K562 (cell line): ENCODE data around the gene C11orf52.

ENCODE experiments used
- CHCHD3 ChIP-seq: fragments of 250-450 bp; sonication (Bioruptor Pico); IDR thresholded peaks from 2 replicates; pipeline ENCODE4 v2.1.2; 2022; ENCODE audit warnings: mild to moderate bottlenecking
- CREB1 ChIP-seq, 2 experiments: sonication (generic) in 1 of 2; formaldehyde crosslinking in 1 of 2; IDR thresholded peaks; 2 replicates each; pipeline versions ENCODE4 v1.6.1 to v1.8.0; 2012 to 2022; ENCODE audit warnings: inconsistent platforms in 1 of 2, mild to moderate bottlenecking in 1 of 2, missing genetic modification reagents in 1 of 2, moderate library complexity in 1 of 2
- ETV6 ChIP-seq, 3 experiments: fragments of 150-350 bp in 1 of 3; sonication (generic) in 1 of 3; formaldehyde crosslinking in 1 of 3; IDR thresholded peaks; 2 replicates each; pipeline versions ENCODE4 v1.6.1 to v1.8.0; 2014 to 2022; ENCODE audit warnings: borderline replicate concordance in 2 of 3, low read depth in 2 of 3, antibody characterized with exemption in 1 of 3, low read length in 1 of 3, mild to moderate bottlenecking in 1 of 3, missing genetic modification reagents in 1 of 3
- KDM1A ChIP-seq, 2 experiments: fragments of 450-650 bp; IDR thresholded peaks; 2 replicates each; pipeline ENCODE4 v1.6.1; 2016; ENCODE audit warnings: mild to moderate bottlenecking in 2 of 2
- KDM2B ChIP-seq: fragments of 250-450 bp; sonication (Bioruptor Pico); IDR thresholded peaks from 2 replicates; pipeline ENCODE4 v1.8.0; 2021; ENCODE audit warnings: mild to moderate bottlenecking, moderate library complexity
- MXI1 ChIP-seq: IDR thresholded peaks from 2 replicates; pipeline ENCODE4 v1.6.1; 2011; ENCODE audit warnings: low read depth, mild to moderate bottlenecking, improper control_type of control experiment, low read length
- PHF8 ChIP-seq: fragments of 200-600 bp; sonication (generic); IDR thresholded peaks from 2 replicates; pipeline ENCODE4 v1.6.1; 2012; ENCODE audit warnings: mixed run types, mild to moderate bottlenecking, inconsistent platforms, low read length, moderate library complexity, borderline replicate concordance
- TAF1 ChIP-seq: IDR thresholded peaks from 2 replicates; pipeline ENCODE4 v1.6.1; 2011; ENCODE audit warnings: mild to moderate bottlenecking, low read length, moderate library complexity; ENCODE audit not compliant: insufficient read depth, control insufficient read depth, severe bottlenecking; ENCODE audit errors: extremely low read depth
- TGIF2 ChIP-seq: sonication (generic); formaldehyde crosslinking; IDR thresholded peaks from 2 replicates; pipeline ENCODE4 v1.8.1; 2022; ENCODE audit warnings: mild to moderate bottlenecking, missing genetic modification reagents, moderate library complexity
- TOE1 ChIP-seq, 2 experiments: fragments of 450-650 bp in 1 of 2; sonication (generic) in 1 of 2; formaldehyde crosslinking in 1 of 2; IDR thresholded peaks; 2 replicates each; pipeline versions ENCODE4 v1.7.1 to v1.8.0; 2016 to 2022; ENCODE audit warnings: borderline replicate concordance in 2 of 2, mild to moderate bottlenecking in 2 of 2, antibody characterized with exemption in 1 of 2, inconsistent platforms in 1 of 2, low read depth in 1 of 2, missing genetic modification reagents in 1 of 2, moderate library complexity in 1 of 2
- ZFP30 ChIP-seq: fragments of 250-450 bp; sonication (Bioruptor Pico); IDR thresholded peaks from 2 replicates; pipeline ENCODE4 v1.8.0; 2022; ENCODE audit warnings: moderate library complexity, mild to moderate bottlenecking, inconsistent platforms, borderline replicate concordance
- ZNF232 ChIP-seq: sonication (generic); formaldehyde crosslinking; IDR thresholded peaks from 2 replicates; pipeline ENCODE4 v1.8.0; 2022; ENCODE audit warnings: mild to moderate bottlenecking, missing genetic modification reagents
- TF ChIP-seq, protein P1 (sequence below), 3 experiments: IDR thresholded peaks in 2 of 3; conservative IDR thresholded peaks in 1 of 3; 2 replicates each; pipeline ENCODE4 v1.5.1; 2011 to 2012; ENCODE audit warnings: low read length in 3 of 3, mild to moderate bottlenecking in 3 of 3, control low read depth in 2 of 3, improper control_type of control experiment in 1 of 3, inconsistent platforms in 1 of 3, low read depth in 1 of 3, mixed read lengths in 1 of 3, moderate library complexity in 1 of 3; ENCODE audit not compliant: insufficient read depth in 2 of 3
- TF ChIP-seq, protein P2 (sequence below): IDR thresholded peaks from 3 replicates; pipeline ENCODE4 v1.6.1; 2011; ENCODE audit warnings: borderline replicate concordance, mild to moderate bottlenecking, moderate library complexity; ENCODE audit not compliant: insufficient read length; ENCODE audit errors: extremely low read depth

GRCh38 chr11:111870886-111871692 lies 47.6 kb upstream of the C11orf52 start, which contains the start of gene ALG9:
- TF ChIP-seq CHCHD3 (CRISPR knock-in tag) (no peak), KDM2B (no peak), KDM1A (IDR thresholded peaks at IDR 0.05) (no peak), TGIF2 (CRISPR knock-in tag) (no peak), ETV6 (IDR thresholded peaks at IDR 0.05; ENCODE audit: borderline replicate concordance in 1 of 2, low read depth in 2 of 2, low read length in 1 of 2) (no peak), ETV6 (CRISPR knock-in tag; IDR thresholded peaks at IDR 0.05; ENCODE audit: borderline replicate concordance) (no peak), MXI1 (0 out of 2 replicates have a peak, but pooled peaks have one; percentile 9), CREB1 (IDR thresholded peaks at IDR 0.05) (0 out of 2 replicates have a peak, but pooled peaks have one; percentile 36), CREB1 (CRISPR knock-in tag; IDR thresholded peaks at IDR 0.05) (no peak), ZNF232 (CRISPR knock-in tag) (no peak), ZFP30 (no peak), PHF8 (peak; percentile 86; the same call in 1 of the 2 replicates), TOE1 (IDR thresholded peaks at IDR 0.05; ENCODE audit: borderline replicate concordance) (peak; percentile 88), TOE1 (CRISPR knock-in tag; IDR thresholded peaks at IDR 0.05; ENCODE audit: borderline replicate concordance, low read depth) (no peak), TAF1 (peak; percentile 22)
- TF ChIP-seq, protein P1, sequence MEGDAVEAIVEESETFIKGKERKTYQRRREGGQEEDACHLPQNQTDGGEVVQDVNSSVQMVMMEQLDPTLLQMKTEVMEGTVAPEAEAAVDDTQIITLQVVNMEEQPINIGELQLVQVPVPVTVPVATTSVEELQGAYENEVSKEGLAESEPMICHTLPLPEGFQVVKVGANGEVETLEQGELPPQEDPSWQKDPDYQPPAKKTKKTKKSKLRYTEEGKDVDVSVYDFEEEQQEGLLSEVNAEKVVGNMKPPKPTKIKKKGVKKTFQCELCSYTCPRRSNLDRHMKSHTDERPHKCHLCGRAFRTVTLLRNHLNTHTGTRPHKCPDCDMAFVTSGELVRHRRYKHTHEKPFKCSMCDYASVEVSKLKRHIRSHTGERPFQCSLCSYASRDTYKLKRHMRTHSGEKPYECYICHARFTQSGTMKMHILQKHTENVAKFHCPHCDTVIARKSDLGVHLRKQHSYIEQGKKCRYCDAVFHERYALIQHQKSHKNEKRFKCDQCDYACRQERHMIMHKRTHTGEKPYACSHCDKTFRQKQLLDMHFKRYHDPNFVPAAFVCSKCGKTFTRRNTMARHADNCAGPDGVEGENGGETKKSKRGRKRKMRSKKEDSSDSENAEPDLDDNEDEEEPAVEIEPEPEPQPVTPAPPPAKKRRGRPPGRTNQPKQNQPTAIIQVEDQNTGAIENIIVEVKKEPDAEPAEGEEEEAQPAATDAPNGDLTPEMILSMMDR (IDR thresholded peaks at IDR 0.05 in 2 of 3, conservative IDR thresholded peaks at IDR 0.05 in 1 of 3; ENCODE audit: insufficient read depth in 2 of 3, low read depth in 1 of 3, low read length in 3 of 3) = peak; percentile 24 to 60 (median 32); a peak in 3 of 6 replicates
- TF ChIP-seq, protein P2, sequence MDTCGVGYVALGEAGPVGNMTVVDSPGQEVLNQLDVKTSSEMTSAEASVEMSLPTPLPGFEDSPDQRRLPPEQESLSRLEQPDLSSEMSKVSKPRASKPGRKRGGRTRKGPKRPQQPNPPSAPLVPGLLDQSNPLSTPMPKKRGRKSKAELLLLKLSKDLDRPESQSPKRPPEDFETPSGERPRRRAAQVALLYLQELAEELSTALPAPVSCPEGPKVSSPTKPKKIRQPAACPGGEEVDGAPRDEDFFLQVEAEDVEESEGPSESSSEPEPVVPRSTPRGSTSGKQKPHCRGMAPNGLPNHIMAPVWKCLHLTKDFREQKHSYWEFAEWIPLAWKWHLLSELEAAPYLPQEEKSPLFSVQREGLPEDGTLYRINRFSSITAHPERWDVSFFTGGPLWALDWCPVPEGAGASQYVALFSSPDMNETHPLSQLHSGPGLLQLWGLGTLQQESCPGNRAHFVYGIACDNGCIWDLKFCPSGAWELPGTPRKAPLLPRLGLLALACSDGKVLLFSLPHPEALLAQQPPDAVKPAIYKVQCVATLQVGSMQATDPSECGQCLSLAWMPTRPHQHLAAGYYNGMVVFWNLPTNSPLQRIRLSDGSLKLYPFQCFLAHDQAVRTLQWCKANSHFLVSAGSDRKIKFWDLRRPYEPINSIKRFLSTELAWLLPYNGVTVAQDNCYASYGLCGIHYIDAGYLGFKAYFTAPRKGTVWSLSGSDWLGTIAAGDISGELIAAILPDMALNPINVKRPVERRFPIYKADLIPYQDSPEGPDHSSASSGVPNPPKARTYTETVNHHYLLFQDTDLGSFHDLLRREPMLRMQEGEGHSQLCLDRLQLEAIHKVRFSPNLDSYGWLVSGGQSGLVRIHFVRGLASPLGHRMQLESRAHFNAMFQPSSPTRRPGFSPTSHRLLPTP = no peak
